ELR (cell line): ENCODE data around the gene VPS37D.
A peak's percentile ranks its signal among the peaks of the same experiment; 100 is the strongest.
"Not testable (repeated sequence)": the region's sequence is repeated elsewhere in the genome, so short reads cannot be mapped to it uniquely, and the experiment has no call there.

Source experiments
- DNase-seq: peaks from one replicate; pipeline ENCODE4 v3.0.0-alpha.2; 2015; ENCODE audit warnings: low read depth

The VPS37D gene

DNA sequence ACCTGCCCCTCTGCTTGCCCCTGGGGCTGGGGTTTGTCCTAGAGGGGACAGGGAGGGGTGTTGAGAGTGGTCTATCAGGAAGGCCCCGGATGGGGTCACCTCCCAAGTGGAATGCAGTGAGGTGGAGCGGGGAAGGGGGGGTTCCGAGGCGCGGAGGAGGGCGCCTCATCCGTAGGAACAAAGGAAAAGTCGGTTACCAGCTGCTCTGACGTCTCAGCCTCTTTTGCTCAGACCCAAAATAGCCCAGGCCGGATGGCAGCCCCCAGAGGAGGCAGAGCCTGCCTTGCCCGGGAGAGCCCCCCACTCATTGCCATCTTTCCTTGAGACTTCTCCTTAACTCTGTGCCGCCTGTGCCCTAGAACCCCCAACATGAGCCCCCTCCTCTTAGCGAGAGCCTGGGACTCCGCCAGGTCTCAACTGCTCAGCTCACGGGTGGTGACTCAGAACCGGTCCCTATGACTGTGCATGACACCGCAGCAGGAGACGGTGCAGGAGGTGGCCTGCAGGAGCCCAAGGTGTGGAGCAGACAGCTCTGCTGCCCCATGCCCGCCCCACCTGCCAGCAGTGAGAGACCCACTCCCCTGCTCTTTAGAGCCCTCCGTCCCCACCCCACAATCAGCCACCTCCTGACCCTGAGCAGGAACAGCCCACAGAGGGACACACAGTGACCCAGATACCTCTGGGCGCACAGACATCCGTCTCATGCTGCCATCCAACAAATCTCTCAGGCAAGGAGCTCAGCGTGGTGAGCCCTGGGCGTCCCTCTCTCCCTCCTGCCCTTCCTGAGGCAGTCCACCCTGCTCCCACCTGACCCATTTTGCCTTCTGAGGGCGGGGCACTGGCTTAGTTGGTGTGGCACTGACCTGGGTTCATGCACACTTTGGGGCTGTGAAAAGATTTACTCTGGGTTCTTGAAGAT lies 38.8 kb downstream of the VPS37D start:
- peak; percentile 72 for DNase-seq

DNA sequence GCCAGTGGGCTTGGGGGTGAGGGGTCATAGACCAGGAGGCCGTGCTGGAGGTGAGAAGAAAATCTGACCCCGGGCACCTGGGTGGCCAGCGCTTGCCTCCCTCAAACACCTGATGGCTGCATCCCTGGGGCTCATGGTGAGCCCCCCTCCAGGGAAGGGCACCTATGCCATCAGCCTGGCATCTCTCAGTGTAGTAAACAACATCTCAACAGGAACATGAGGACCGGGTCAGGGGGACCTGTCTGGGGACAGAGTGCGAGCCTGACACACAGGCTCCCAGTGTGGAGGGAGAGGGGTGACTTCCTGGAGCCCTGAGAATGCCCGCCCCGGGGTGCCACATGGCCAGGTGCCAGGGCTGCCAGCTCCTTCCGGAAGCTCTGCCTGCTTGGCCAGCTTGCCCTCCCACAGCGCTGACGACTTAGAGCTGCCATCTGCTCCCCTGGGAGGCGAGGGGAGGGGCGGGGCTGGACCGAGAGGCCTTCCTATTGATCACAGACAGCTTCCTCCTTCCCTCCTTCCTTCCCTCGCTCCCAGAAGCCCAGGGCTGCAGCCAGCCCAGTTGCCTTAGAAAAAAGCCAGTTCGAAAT lies 39.5 kb downstream of the VPS37D start:
- DNase-seq, result no peak

DNA sequence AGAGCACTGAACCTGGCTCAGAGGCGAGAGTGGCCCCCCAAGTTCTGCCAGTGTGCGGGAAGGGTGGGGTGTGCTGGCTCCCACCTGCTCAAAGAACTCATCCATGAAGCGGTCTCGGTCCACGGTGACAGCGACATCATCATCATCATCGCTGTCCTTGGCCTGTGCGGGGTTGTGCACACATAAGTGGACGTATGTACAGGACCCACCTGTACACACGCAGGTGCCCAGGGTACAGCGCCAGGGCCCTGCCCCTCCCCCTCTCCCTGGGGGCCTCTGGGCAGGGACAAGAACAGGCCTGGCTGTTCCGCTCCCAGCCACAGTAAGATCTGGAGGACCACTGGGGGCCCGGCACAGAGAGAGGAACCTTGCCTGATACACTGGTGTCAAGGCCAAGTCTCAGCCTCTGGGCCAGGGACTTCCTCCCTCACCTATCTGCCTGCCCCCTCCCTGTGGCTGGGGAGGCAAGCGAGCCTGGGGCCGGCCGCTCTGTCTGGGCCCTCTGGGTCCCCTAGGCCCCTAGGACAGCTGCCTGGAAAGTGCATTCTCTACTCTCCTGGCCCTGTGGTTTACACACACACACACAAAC lies 41.4 kb downstream of the VPS37D start:
- DNase-seq, result no peak

DNA sequence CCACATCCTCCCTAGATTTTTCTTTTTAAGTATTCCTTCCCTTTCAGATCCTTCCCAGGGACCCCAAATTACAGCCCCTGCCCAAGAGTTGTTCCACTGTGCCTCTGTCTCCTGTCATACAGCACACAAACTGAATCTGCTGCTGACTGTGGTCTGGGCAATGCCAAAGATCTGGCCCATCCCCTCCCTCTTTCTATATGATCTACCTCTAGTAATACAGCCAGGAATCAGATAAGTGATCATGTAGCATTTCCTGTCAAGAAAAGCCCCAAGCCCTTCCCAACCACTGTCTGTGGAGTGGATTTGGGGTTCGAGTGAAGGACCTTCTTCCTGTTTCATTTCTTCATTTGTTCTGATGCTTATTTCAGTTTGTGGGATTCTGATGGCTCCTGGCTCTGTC lies 45.1 kb downstream of the VPS37D start:
- no peak for DNase-seq

DNA sequence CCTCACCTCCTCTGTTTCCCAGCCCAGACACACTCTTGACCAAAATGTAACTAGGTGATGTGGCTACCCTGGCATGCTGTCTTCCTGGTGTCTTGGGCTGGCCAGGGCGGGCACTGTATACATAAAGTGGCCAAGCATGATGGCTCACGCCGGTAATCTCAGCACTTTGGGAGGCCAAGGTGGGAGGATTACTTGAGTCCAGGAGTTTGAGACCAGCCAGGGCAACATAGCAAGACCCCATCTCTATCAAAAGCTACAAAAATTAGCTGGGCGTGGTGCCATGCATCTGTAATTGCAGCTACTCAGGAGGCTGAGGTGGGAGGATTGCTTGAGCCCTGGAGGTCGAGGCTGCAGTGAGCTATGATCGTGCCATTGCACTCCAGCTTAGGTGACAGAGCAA lies 45.7 kb downstream of the VPS37D start:
- not testable (repeated sequence) for DNase-seq

DNA sequence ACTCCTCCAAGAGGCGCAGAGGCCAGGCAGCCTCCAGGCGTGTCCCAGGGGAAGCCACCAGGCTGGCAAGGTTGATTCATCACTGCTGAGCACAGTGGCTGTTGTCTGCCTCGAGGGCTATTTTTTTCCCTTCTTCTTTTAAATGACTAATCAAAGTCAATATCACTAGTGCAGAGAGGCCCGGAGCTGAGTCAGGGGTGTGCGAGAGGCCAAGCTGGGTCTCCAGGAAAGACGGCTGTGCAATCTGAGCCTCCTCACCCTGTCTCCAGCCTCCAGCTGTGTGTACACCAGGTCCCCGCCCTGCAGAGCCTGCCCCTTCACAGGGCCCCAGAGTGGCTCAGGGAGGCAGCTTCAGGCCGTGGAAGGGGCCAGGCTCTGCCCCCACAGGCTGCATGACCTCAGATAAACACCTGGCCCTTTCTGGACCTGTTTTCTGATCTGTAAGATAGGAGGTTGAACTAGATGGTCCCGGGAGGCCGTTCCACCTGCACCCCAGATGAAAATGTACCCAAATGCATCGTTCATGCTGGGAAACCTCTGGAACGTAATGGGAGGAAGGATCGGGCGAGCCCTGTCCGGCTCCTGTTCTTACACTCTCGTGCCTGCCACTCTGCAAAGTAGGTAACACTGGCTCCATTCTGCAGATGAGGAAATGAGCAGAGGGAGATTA lies 48.2 kb downstream of the VPS37D start:
- DNase-seq, result peak; percentile 99

DNA sequence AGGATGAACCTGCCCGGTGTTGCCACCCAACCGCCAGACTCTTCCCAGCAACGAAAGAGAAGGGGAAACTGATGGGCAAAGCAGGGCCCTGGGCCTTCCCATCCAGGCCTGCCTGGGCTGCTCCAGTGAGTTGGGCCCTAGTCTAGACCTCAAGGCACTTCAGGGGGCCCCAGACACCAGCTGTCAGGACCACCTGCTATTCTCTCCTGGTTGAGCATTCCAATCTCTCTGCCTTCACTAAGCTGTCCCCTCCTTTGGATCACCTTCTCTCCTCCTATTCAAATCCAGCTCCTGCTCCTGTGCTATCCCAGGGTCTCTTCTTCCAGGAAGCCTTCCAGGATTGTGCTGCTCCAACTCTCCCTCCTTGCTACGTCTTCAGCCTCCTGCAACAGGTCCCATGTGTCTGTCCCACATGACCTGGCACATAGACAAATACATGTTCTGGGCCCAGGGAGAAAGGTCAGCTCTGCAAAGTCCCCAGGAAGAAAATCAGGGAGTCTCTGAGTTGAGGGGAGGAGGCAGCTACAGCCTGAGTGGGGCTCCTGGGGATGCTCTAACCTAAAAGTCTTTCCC lies 48.8 kb downstream of the VPS37D start:
- DNase-seq, result no peak

DNA sequence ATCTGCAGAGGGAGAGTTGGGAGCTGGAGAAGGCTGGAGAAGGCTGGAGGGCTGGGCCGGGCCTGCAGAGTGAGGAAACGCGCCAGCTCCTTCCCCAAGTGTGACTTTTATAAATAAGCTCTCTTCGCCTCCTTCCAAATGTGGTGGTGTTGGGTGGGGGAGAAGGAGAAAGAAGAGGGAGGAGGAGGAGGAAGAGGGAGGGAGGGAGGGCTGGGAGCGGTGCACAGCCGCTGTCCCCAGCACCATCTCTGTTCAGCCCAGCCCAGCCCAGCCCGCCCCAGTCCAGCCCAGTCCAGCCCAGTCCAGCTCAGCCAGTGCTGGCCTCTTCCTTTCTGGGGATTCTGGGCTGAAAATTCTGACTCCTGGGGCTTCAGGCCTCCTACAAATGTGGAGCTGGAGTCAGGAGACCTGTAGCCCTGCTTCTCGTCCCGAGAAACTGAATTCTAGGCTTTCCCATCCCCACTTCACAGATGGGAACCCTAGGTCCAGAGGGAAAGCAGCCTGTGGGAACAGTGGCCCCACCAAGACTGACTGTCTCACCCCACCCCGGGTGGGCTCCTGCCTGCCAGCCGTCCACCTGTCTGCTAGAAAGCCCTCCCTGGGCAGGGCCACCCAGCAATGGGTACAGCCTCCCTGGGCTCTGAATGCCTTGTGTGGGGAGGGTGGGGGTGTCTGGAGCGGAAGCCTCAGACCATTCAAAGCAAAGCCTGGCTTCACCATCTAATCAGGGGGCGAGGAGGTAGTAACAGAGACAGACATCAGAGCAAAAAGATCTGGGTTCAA lies 49.6 kb downstream of the VPS37D start:
- peak; percentile 41 for DNase-seq

DNA sequence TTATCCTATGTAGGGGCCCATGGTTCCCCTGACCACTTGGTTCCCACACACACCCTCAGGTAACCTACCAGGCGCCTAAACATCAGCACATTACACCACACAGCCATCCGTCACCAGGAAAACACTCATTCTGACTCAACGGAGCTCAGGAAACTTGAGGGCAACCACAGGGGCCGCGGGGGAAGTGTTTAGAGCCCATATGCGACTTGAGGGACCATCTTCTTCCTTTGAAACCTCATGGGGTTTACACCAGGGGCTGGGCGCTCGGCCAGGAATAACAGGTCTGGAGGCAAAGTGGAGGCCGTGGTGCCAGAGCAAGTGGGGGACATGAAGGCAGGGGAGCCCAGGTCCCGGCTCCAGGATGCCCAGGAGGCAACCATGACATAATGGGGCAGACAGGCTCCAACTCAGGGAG lies 50.4 kb downstream of the VPS37D start:
- peak; percentile 98 for DNase-seq

DNA sequence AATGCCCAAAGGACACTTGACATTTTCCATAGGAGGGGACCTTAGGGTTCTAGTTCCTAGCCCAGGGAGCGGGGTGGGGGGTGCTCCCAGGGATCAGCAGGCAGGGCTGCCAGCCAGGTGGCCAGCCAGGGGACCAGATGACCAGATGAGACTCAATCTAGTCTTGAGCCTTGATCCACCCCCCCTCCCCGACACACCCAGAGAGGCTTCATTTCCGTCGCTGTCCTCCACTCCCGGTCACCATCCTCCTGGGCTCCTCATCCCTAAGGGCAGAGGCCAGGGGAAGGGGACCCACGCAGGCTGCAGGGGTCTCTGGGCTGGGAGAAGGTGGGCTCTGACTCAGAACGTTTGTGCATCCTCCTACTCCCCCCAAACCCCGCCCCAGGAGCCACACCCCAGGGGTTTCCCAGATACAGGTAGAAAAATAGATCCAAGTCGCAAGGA lies 50.8 kb downstream of the VPS37D start:
- no peak for DNase-seq

DNA sequence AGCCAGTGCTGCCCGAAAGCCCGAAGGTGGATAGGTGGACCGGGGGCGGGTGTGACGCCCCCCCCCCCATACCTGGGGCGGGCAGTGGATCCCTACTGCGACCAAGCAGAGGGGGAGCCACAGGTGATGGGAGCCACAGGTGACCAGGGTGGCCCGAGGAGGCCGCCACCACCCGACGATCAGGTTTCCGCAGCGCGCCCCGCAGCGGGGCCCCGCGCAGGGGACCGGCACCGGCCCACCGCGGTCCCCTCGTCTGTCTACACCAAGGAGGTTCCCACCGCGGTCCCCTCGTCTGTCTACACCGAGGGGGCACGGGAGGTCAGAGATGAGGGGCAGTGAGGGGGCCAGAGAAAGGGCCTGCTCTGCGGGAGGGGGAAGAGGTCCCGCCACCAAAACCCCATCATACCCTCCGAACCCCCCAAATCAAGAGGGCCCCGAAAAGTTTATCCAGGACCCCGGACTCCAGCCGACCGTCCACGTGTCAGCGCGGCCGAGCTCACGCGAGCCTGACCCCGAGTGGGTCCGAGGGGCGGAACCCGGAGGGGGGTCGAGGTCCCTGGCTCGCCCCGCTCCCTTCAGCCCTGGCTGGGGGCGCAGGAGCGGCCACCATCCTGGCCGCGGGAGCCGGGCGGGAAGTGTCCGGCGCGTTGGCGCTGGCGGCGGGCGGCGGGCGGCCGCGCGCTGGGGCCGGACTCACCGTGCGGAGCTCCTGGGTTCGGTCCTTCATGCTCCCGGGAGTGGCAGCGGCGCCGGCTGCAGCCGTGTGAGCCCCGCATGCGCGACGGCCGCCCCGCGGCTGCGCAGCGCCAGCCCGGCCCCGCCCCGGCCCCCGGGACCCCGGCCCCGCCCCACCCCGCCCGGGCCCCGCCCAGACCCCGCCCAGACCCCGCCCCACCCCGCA lies 51.5 kb downstream of the VPS37D start, which contains the start of gene STX1A:
Gene STX1A, minus strand, starts transcription at position 765 of the 901 bp plus-strand sequence. Its CDS starts 38 bp downstream, at position 727.
- DNase-seq, result peak; percentile 80

DNA sequence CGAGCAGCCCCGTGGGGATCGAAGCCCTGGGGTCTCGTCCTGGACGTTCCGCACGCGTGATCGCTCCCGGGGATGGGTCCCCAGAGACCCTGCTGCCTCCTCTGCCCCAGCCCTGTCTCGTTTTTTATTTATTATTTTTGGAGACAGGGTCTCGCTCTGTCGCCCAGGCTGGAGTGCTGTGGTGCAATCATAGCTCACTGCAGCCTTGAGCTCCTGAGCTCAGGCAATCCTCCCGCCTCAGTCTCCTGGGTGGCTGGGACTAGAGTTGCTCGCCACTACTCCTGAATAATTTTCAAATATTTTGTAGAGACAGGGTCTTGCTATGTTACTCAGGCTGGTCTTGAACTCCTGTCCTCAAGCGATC lies 52.2 kb downstream of the VPS37D start:
- no peak for DNase-seq

DNA sequence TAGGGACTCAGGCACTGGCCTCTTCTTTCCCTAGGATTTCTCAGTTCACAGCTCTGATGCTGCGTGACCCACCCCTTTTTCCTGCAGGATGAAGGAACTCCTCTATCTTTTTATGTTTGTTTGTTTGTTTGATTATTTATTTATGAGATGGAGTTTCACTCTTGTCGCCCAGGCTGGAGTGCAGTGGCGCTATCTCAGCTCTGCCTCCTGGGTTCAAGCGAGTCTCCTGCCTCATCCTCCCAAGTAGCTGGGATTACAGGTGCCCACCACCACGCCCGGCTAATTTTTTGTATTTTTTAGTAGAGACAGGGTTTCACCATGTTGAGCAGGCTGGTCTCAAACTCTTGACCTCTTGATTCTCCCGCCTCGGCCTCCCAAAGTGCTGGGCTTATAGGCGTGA lies 52.8 kb downstream of the VPS37D start:
- not testable (repeated sequence) for DNase-seq

DNA sequence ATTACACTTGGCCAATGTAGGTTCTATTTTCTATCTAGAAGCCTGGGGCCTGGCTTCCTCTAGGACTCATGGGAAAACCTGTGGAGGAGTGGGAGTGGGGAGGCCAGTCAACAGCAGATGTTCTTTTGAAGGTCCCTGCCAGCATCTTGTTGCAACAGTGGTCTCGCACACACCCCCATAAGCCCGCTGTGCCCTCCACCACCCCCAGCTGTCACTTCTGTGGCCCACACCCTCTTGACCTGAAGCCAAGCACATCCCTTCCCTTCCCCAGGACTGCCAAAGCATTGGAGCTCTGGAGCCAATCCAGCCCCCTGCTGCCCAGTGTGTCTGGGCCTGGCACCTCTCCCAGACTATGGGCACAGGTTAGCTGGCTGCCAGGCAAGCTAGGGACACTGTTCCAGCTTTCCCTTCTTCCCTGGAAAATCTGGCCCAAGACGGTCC lies 53.8 kb downstream of the VPS37D start:
- no peak for DNase-seq
